SK-N-SH treated with all-trans-retinoic acid at 6 μM for 48 hours (cell line): Measurements from ENCODE around the gene LRIG2.

ENCODE experiments used
- ATAC-seq: fragments of 200-7000 bp; cut with Tn5 transposase; 3 replicates; pipeline ENCODE4 v1.9.1; 2020; ENCODE audit warnings: mild to moderate bottlenecking, moderate library complexity
- BACH2 ChIP-seq: fragments of 250-450 bp; sonication (Bioruptor Pico); IDR thresholded peaks from 2 replicates; pipeline ENCODE4 v1.9.0; 2021; ENCODE audit warnings: mild to moderate bottlenecking, borderline replicate concordance
- CREB5 ChIP-seq: fragments of 250-450 bp; sonication (Bioruptor Pico); IDR thresholded peaks from 2 replicates; pipeline ENCODE4 v1.5.1; 2020; ENCODE audit warnings: low read depth, mild to moderate bottlenecking, moderate library complexity
- CSDC2 ChIP-seq: fragments of 250-450 bp; sonication (Bioruptor Pico); IDR thresholded peaks from 2 replicates; pipeline ENCODE4 v1.5.0; 2020; ENCODE audit warnings: mild to moderate bottlenecking, moderate library complexity
- CSRNP3 ChIP-seq: fragments of 250-450 bp; sonication (Bioruptor Pico); IDR thresholded peaks from 2 replicates; pipeline ENCODE4 v1.5.1; 2021; ENCODE audit warnings: mild to moderate bottlenecking, moderate library complexity
- ESRRG ChIP-seq: fragments of 250-450 bp; sonication (Bioruptor Pico); IDR thresholded peaks from 2 replicates; pipeline ENCODE4 v1.6.1; 2021; ENCODE audit warnings: mild to moderate bottlenecking
- GLIS3 ChIP-seq: fragments of 250-450 bp; sonication (Bioruptor Pico); IDR thresholded peaks from 2 replicates; pipeline ENCODE4 v1.5.0; 2020; ENCODE audit warnings: mild to moderate bottlenecking, moderate library complexity
- ISL1 ChIP-seq: fragments of 250-450 bp; sonication (Bioruptor Pico); IDR thresholded peaks from 2 replicates; pipeline ENCODE4 v2.1.2; 2022; ENCODE audit warnings: mild to moderate bottlenecking, moderate library complexity
- OSR1 ChIP-seq: fragments of 250-450 bp; sonication (Bioruptor Pico); IDR thresholded peaks from 2 replicates; pipeline ENCODE4 v1.8.0; 2022; ENCODE audit warnings: moderate library complexity, mild to moderate bottlenecking, inconsistent platforms
- PATZ1 ChIP-seq: fragments of 250-450 bp; sonication (Bioruptor Pico); IDR thresholded peaks from 2 replicates; pipeline ENCODE4 v1.8.0; 2020; ENCODE audit warnings: mild to moderate bottlenecking, moderate library complexity, borderline replicate concordance
- POU6F1 ChIP-seq: fragments of 250-450 bp; sonication (Bioruptor Pico); IDR thresholded peaks from 2 replicates; pipeline ENCODE4 v1.8.0; 2021; ENCODE audit warnings: low read depth, mild to moderate bottlenecking, moderate library complexity, borderline replicate concordance
- PPARA ChIP-seq: fragments of 250-450 bp; sonication (Bioruptor Pico); IDR thresholded peaks from 2 replicates; pipeline ENCODE4 v1.5.0; 2020; ENCODE audit warnings: mild to moderate bottlenecking, borderline replicate concordance
- RARB ChIP-seq: fragments of 250-450 bp; sonication (Bioruptor Pico); IDR thresholded peaks from 2 replicates; pipeline ENCODE4 v1.8.0; 2021; ENCODE audit warnings: mild to moderate bottlenecking, moderate library complexity
- SNAI2 ChIP-seq: fragments of 250-450 bp; sonication (Bioruptor Pico); IDR thresholded peaks from 2 replicates; pipeline ENCODE4 v1.5.0; 2020; ENCODE audit warnings: mild to moderate bottlenecking, moderate library complexity
- TCF4 ChIP-seq: fragments of 250-450 bp; sonication (Bioruptor Pico); IDR thresholded peaks from 2 replicates; pipeline ENCODE4 v1.8.0; 2021; ENCODE audit warnings: mild to moderate bottlenecking, moderate library complexity, borderline replicate concordance
- TOX ChIP-seq: fragments of 250-450 bp; sonication (Bioruptor Pico); IDR thresholded peaks from 2 replicates; pipeline ENCODE4 v1.8.0; 2021; ENCODE audit warnings: mild to moderate bottlenecking, moderate library complexity, borderline replicate concordance
- TSHZ2 ChIP-seq: fragments of 250-450 bp; sonication (Bioruptor Pico); IDR thresholded peaks from 2 replicates; pipeline ENCODE4 v1.5.0; 2020; ENCODE audit warnings: mild to moderate bottlenecking, moderate library complexity
- ZC3H10 ChIP-seq: fragments of 250-450 bp; sonication (Bioruptor Pico); IDR thresholded peaks from 2 replicates; pipeline ENCODE4 v1.5.1; 2021; ENCODE audit warnings: mild to moderate bottlenecking, moderate library complexity
- ZFP3 ChIP-seq: fragments of 250-450 bp; sonication (Bioruptor Pico); IDR thresholded peaks from 2 replicates; pipeline ENCODE4 v1.5.0; 2020; ENCODE audit warnings: mild to moderate bottlenecking, moderate library complexity
- ZNF565 ChIP-seq: fragments of 450-650 bp; formaldehyde crosslinking; conservative IDR thresholded peaks from 2 replicates; pipeline ENCODE4 v1.5.0; 2020; ENCODE audit warnings: low read depth, mild to moderate bottlenecking, moderate library complexity
- ZNF70 ChIP-seq: fragments of 450-650 bp; formaldehyde crosslinking; IDR thresholded peaks from 2 replicates; pipeline ENCODE4 v1.5.0; 2020; ENCODE audit warnings: mild to moderate bottlenecking, moderate library complexity
- ZNF8 ChIP-seq: fragments of 450-650 bp; formaldehyde crosslinking; IDR thresholded peaks from 2 replicates; pipeline ENCODE4 v1.5.0; 2020; ENCODE audit warnings: mild to moderate bottlenecking, moderate library complexity

The LRIG2 gene

GRCh38 chr1:113133038-113133437 is 60.0 kb downstream of the LRIG2 start:
- TF ChIP-seq OSR1 (no peak), ZNF8 (CRISPR knock-in tag) (no peak), CSDC2 (CRISPR knock-in tag) (no peak), PATZ1 (CRISPR knock-in tag) (no peak), ZC3H10 (no peak), ISL1 (CRISPR knock-in tag) (no peak), TOX (CRISPR knock-in tag) (no peak), CREB5 (CRISPR knock-in tag) (no peak), POU6F1 (CRISPR knock-in tag) (no peak), ZFP3 (CRISPR knock-in tag) (no peak), TCF4 (CRISPR knock-in tag) (no peak), BACH2 (CRISPR knock-in tag) (no peak), ZNF565 (CRISPR knock-in tag) (no peak), CSRNP3 (CRISPR knock-in tag) (no peak), GLIS3 (CRISPR knock-in tag) (no peak), ESRRG (CRISPR knock-in tag) (no peak), ZNF70 (CRISPR knock-in tag) (no peak), PPARA (CRISPR knock-in tag) (no peak), SNAI2 (CRISPR knock-in tag) (no peak)
- ATAC-seq = no peak

GRCh38 chr1:113133759-113134158 is 60.8 kb downstream of the LRIG2 start:
- ATAC-seq = no peak
- TF ChIP-seq GLIS3 (CRISPR knock-in tag) (no peak), ZFP3 (CRISPR knock-in tag) (no peak), BACH2 (CRISPR knock-in tag) (no peak), ESRRG (CRISPR knock-in tag) (no peak), ZC3H10 (no peak)

GRCh38 chr1:113135460-113135859 is 62.5 kb downstream of the LRIG2 start:
- ATAC-seq = no peak
- TF ChIP-seq RARB (no peak), SNAI2 (CRISPR knock-in tag) (no peak), OSR1 (no peak), CREB5 (CRISPR knock-in tag) (no peak), PPARA (CRISPR knock-in tag) (no peak), ZFP3 (CRISPR knock-in tag) (no peak), ZNF70 (CRISPR knock-in tag) (no peak), ESRRG (CRISPR knock-in tag) (no peak), TOX (CRISPR knock-in tag) (no peak)
- TF ChIP-seq, all 23 proteins: peak for 0

- ATAC-seq = no peak
- no peak for TF ChIP-seq ESRRG (CRISPR knock-in tag)
- no peak for TF ChIP-seq TSHZ2 (CRISPR knock-in tag)
- TF ChIP-seq CREB5 (CRISPR knock-in tag) = no peak
- no peak for TF ChIP-seq TOX (CRISPR knock-in tag)
- no peak for TF ChIP-seq ZFP3 (CRISPR knock-in tag)
- no peak for TF ChIP-seq BACH2 (CRISPR knock-in tag)
- no peak for TF ChIP-seq POU6F1 (CRISPR knock-in tag)
- TF ChIP-seq ZNF8 (CRISPR knock-in tag) = no peak
These were observed 63.5 kb downstream of the LRIG2 start for GRCh38 chr1:113136476-113136875.
